Femur (tissue), 1 donor: Measurements from ENCODE around the gene FSTL4.
A peak's percentile ranks its signal among the peaks of the same experiment; 100 is the strongest.

Source experiments
- DNase-seq: peaks from one replicate; pipeline ENCODE4 v3.0.0-alpha.2; 2017

FSTL4 gene

GRCh38 chr5:133254803-133255202 lies 357.5 kb downstream of the FSTL4 start:
- no peak for DNase-seq

- no peak for DNase-seq
Observed at GRCh38 chr5:133253671-133254070, 358.7 kb downstream of the FSTL4 start.

- no peak for DNase-seq
Observed at GRCh38 chr5:133253070-133253469, 359.3 kb downstream of the FSTL4 start.

GRCh38 chr5:133252133-133252480 lies 360.2 kb downstream of the FSTL4 start:
- DNase-seq, result no peak

- DNase-seq, result no peak
Observed at GRCh38 chr5:133251296-133252132, 360.8 kb downstream of the FSTL4 start.

- DNase-seq, result no peak
Observed at GRCh38 chr5:133250527-133250926, 361.8 kb downstream of the FSTL4 start.

- DNase-seq, result no peak
Observed at GRCh38 chr5:133249593-133249992, 362.7 kb downstream of the FSTL4 start.

- DNase-seq, result peak; percentile 86
Observed at GRCh38 chr5:133247881-133248624, 364.3 kb downstream of the FSTL4 start.

- DNase-seq, result no peak
Observed at GRCh38 chr5:133247151-133247709, 365.1 kb downstream of the FSTL4 start.

GRCh38 chr5:133246376-133247150 lies 365.8 kb downstream of the FSTL4 start:
- no peak for DNase-seq

GRCh38 chr5:133246053-133246370 lies 366.3 kb downstream of the FSTL4 start:
- no peak for DNase-seq

- DNase-seq, result no peak
Observed at GRCh38 chr5:133245191-133246052, 366.9 kb downstream of the FSTL4 start.

GRCh38 chr5:133244242-133244641 lies 368.1 kb downstream of the FSTL4 start:
- no peak for DNase-seq

- no peak for DNase-seq
Observed at GRCh38 chr5:133243196-133243595, 369.1 kb downstream of the FSTL4 start.

- DNase-seq, result no peak
Observed at GRCh38 chr5:133242221-133242835, 370.0 kb downstream of the FSTL4 start.

- DNase-seq, result no peak
Observed at GRCh38 chr5:133241179-133242092, 370.9 kb downstream of the FSTL4 start.

- no peak for DNase-seq
Observed at GRCh38 chr5:133240425-133241091, 371.8 kb downstream of the FSTL4 start.

GRCh38 chr5:133238426-133239205 lies 373.7 kb downstream of the FSTL4 start:
- no peak for DNase-seq

GRCh38 chr5:133236976-133237375 lies 375.4 kb downstream of the FSTL4 start:
- DNase-seq, result no peak
